NOMO-1 (cell line): ENCODE results near the gene LBX2.

Source experiments
- DNase-seq, 2 experiments: peaks; one replicate each; lab custom pipeline; 2025; ENCODE audit not compliant: unreplicated experiment in 2 of 2; lab: John Stamatoyannopoulos, UW

LBX2 gene, protein sequence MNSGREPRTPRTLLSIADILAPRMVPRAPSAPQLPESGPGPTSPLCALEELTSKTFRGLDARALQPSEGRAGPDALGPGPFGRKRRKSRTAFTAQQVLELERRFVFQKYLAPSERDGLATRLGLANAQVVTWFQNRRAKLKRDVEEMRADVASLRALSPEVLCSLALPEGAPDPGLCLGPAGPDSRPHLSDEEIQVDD

DNA sequence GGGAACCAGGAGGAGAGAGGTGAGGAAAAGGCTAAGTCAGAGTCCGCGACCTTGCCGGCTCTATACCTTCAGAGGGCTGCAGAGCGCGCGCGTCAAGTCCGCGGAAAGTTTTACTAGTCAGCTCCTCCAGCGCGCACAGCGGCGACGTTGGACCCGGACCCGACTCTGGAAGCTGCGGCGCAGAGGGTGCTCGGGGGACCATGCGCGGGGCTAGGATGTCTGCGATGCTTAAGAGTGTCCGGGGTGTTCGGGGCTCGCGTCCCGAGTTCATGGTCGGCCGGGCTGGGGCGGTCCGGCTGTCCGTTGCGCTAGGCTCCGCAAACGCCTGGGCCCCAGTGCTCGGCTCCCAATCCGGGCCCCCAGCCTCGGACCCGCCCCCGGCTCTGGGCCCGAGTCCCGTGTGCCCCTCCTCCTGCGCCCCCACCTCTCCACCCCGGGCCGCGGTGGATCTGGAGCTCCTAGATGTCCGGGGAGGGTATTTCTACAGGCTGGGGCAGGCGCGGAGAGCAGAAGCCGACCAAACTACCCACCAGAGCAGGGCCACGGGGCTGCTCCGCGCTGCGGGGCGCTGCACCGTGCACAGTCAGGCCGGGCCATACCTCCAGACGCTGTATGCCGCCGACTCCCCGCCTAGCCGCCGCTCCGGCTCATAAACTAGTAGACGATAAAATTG, at the start of gene LBX2:
Gene LBX2, minus strand, starts transcription at position 337 of the 673 bp plus-strand sequence. Its CDS starts 66 bp downstream, at position 271.
- DNase-seq, result no peak

DNA sequence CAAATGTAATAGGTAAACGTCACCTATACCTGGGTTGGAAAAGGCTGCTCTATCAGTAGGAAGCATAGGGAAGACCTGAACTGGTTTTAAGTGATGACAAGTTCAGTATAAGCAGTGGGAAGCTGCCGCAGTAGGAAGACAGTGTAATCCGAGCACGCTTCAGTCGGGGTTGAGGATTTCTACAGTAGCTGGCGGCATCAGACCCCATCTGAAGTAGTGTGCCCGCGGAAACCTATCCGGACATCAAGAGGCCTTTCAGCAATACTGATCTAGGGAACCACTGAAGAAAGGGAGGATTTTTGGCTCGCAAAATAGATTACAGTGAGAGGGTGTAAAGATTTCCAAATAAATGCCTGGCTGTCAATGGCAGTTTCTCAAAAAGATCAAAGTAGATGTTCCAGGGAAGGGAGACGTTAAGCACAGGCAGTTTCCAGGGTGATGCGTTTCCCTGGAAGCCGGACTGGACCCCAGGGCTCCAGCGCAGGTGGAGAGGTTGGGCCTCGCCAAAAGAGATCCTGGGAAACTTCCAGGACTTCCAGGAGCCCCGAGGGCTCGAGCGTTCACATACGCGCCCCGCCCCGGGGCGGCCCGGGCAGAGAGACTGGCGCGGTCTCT, 49.0 kb upstream of the LBX2 start:
- DNase-seq, result no peak

- DNase-seq, result no peak
These were observed 46.6 kb upstream of the LBX2 start for GRCh38 chr2:74546004-74546403.

- DNase-seq, result no peak
These were observed 45.2 kb upstream of the LBX2 start for GRCh38 chr2:74544634-74545033.

GRCh38 chr2:74542978-74543377, 43.6 kb upstream of the LBX2 start:
- DNase-seq, result no peak

DNA sequence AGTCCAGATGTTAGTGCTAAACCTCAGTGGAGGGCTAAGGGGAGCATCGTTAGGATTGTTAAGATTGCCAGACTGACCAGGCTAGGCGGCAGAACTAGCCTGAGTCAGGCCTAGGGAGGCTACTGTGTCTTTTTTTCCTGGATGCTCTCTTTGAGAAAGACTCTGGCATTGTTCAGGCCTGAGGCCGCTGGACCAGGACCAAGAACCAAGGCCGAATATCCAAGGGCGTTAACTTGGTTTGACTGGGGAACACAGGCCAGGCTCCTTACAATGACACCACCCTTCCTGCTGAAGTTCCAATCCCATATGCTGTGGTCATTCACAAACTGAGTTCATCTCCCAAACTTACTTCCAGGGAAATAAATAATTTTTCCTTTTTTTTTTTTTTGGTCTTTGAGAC, 40.9 kb upstream of the LBX2 start:
- DNase-seq, result no peak

DNA sequence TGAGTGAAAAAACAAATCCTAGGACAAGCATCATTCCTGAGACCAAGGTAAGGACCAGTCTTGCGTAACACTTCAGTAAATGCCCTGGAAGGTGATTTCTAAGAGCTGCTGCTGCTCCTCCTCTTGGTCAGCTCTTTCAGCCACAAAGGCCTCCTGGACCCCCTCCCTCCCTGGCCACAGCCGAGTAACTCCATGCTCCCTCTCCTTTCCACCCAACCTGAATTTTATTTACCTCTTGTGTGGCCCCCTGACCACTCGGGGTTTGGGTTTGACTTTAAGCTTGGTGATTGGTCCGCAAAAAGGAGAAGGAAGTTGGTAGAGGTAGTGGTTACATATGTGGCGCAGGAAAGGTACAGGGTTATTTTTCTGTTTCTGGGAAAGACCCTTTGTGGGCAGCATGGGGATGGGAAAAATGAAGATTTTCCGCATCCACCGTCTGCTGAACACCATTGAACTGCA, 39.5 kb upstream of the LBX2 start:
- DNase-seq, result no peak

- DNase-seq, result no peak
These were observed 37.7 kb upstream of the LBX2 start for GRCh38 chr2:74537140-74537539.

GRCh38 chr2:74536166-74536950, 37.0 kb upstream of the LBX2 start:
- no peak for DNase-seq

- no peak for DNase-seq
These were observed 36.1 kb upstream of the LBX2 start for GRCh38 chr2:74535440-74535965.

DNA sequence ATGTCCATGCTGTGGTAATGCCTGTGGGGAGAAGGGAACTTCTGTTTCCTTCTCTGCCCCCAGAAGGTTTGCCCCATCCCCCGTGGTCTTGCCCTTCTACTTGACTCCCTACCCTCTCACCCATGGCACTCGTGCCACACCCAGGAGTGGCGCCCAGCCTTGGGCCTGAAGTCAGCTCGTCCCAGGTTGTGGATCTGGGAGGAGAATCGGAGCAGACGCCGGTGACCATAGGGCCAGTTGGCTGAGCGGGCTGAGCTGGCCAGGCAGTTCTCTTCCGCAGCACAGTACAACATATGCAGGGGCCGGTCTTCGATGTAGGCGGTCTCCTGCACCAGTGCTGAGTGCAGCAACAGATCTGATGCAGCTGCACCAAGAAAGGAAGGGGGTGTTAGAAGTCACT, 35.0 kb upstream of the LBX2 start:
- no peak for DNase-seq

GRCh38 chr2:74533464-74533863, 34.1 kb upstream of the LBX2 start:
- no peak for DNase-seq

GRCh38 chr2:74532222-74532621, 32.8 kb upstream of the LBX2 start:
- DNase-seq, result peak in 1 of 2 experiments; percentile 46

GRCh38 chr2:74531666-74532065, 32.3 kb upstream of the LBX2 start:
- no peak for DNase-seq

DNA sequence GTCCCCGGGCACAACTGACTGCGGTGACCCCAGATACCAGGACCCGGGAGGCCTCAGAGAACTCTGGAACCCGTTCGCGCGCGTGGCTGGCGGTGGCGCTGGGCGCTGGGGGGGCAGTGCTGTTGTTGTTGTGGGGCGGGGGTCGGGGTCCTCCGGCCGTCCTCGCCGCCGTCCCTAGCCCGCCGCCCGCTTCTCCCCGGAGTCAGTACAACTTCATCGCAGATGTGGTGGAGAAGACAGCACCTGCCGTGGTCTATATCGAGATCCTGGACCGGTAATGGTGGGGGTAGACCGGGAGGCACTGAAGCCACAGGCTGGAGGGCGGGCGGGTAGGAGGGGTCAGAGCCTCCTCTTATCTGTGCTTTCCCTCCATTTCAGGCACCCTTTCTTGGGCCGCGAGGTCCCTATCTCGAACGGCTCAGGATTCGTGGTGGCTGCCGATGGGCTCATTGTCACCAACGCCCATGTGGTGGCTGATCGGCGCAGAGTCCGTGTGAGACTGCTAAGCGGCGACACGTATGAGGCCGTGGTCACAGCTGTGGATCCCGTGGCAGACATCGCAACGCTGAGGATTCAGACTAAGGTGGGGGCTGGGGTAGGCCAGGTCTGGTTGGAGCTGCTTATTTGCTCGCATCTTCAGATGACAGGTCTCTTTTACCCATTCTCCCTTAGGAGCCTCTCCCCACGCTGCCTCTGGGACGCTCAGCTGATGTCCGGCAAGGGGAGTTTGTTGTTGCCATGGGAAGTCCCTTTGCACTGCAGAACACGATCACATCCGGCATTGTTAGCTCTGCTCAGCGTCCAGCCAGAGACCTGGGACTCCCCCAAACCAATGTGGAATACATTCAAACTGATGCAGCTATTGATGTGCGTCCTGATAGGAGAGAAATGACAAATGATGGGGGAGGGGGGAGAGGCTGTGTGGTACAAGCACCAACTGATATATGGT, 31.1 kb upstream of the LBX2 start:
- peak in 1 of 2 experiments; percentile 43 for DNase-seq

- DNase-seq, result peak; percentile 96 to 98
These were observed 30.2 kb upstream of the LBX2 start, which contains the start of the genes AUP1 and HTRA2 for GRCh38 chr2:74529357-74530238. Gene AUP1 (minus strand): TSS chr2:74529706. CDS start chr2:74529629, 77 bp downstream. Gene HTRA2 (plus strand): TSS chr2:74529933. CDS start chr2:74530007, 74 bp downstream.

DNA sequence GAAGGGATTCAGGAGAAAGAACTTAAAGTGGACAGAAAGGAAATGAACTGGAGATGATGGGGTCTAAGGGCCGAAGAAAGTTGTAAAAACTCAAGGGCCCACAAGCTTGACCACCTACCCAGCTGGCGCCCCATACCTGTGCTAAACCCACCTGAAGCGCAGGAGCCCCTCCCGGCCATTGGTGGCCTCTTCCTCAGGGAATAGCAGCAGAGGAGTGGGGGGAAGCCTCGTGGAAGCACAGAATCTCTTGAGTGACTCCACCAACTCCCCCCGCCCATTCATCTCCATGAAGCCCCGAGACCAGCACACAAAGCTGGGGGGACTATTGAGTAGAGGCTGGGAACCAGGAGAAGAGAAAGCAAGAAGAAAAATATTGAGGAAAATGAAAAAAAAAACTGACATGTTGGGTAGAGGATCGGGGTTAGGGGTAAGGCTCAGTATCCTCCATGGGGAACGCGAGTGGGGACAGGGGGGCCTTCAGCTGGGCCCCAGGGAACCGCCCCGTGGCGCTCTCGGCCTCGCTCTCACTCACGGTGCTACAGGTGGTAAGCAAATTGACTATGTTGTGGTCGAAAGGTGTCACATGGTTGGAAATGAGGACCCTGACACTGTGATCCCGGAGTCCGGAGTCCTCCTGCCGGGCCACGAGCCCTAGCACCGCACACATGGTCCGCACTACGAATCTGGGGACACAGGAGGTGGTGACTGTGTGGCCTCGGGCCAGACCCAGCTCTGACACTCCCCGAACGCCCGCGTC, 29.4 kb upstream of the LBX2 start:
- peak in 1 of 2 experiments; percentile 40 for DNase-seq

DNA sequence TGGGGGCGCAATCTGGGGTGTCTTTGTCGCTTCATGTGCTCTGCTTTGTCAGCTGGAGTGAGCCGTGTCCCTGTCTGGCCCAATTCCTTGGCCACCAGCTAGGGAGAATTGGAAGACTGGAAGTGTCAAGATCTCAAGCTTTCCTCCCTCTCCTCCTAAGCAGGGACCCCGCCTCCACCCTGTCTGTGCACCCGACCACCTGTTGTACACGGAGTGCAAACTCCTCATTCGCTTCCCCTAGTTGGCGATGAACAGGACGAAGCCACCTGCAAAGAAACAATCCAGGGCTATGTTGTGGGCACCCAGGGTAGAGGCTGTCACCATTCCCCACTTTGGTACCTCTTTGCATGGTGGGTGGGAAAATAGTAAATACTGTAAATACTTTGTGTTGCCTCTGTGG, 28.3 kb upstream of the LBX2 start:
- DNase-seq, result no peak
